ENCODE results near the gene PDCD6IP. TPM values are rescaled to one million over a fixed set of nuclear protein-coding genes. Genes with fewer than 3 reads are reported as not detected.
"Not testable (repeated sequence)": the region's sequence is repeated elsewhere in the genome, so short reads cannot be mapped to it uniquely, and the experiment has no call there.

The PDCD6IP gene
- total RNA-seq, 2 donors from 2014 or later, result 165 to 251 TPM

GRCh38 chr3:33777996-33778395 lies 20.4 kb upstream of the PDCD6IP start:
- Histone ChIP-seq H3K27ac (no peak overlapping the region), H3K27me3 (replicated peaks; ENCODE audit: insufficient read depth) (no peaks in the 10 kb centered on the region), H3K36me3 (no peaks in the 10 kb centered on the region), H3K9me3 (no peaks in the 10 kb centered on the region), H3K4me1 (replicated peaks) (no peaks in the 10 kb centered on the region), H3K4me3 (no peak overlapping the region)
- TF ChIP-seq CTCF (IDR thresholded peaks at IDR 0.05) (no peak), POLR2AphosphoS5 (IDR thresholded peaks at IDR 0.05) (no peak), POLR2A (IDR thresholded peaks at IDR 0.05) (no peak)
- 94% methylated on average over 3 of the region's 3 CpGs for WGBS
- intact Hi-C loops (cut with DNase I), result no loop called here
- DNase-seq (ENCODE audit: low spot score), result no peak

GRCh38 chr3:33779751-33780150 lies 18.7 kb upstream of the PDCD6IP start:
- WGBS, result 46% methylated on average over 3 of the region's 3 CpGs
- intact Hi-C loops (cut with DNase I), result no loop called here

GRCh38 chr3:33781413-33781812 lies 17.0 kb upstream of the PDCD6IP start:
- intact Hi-C loops (cut with DNase I); H3K4me1 ChIP-seq (replicated peaks); H3K36me3 ChIP-seq; DNase-seq (ENCODE audit: low spot score); H3K27ac ChIP-seq; H3K27me3 ChIP-seq (replicated peaks; ENCODE audit: insufficient read depth); H3K4me3 ChIP-seq; H3K9me3 ChIP-seq: not testable (repeated sequence)
- 98% methylated on average over 6 of the region's 6 CpGs for WGBS

More at GRCh38 chr3:33779751-33780150, 18.7 kb upstream of the PDCD6IP start:
- H3K9me3 ChIP-seq, result no peaks in the 10 kb centered on the region
- no peak overlapping the region for H3K27ac ChIP-seq
- no peak for DNase-seq (ENCODE audit: low spot score)
- H3K27me3 ChIP-seq (replicated peaks; ENCODE audit: insufficient read depth), result no peaks in the 10 kb centered on the region
- no peaks in the 10 kb centered on the region for H3K4me1 ChIP-seq (replicated peaks)
- H3K4me3 ChIP-seq, result no peak overlapping the region
- no peaks in the 10 kb centered on the region for H3K36me3 ChIP-seq
- no peak for TF ChIP-seq POLR2AphosphoS5 (IDR thresholded peaks at IDR 0.05)
- TF ChIP-seq POLR2A (IDR thresholded peaks at IDR 0.05), result no peak
- TF ChIP-seq CTCF (IDR thresholded peaks at IDR 0.05), result no peak

GRCh38 chr3:33786565-33787327 lies 11.7 kb upstream of the PDCD6IP start:
- no peak for DNase-seq (ENCODE audit: low spot score)
- Histone ChIP-seq H3K27me3 (replicated peaks; ENCODE audit: insufficient read depth) (no peaks in the 10 kb centered on the region), H3K27ac (no peak overlapping the region), H3K9me3 (no peaks in the 10 kb centered on the region), H3K4me1 (replicated peaks) (no peaks in the 10 kb centered on the region), H3K4me3 (no peak overlapping the region), H3K36me3 (no peaks in the 10 kb centered on the region)
- WGBS, result 66% methylated on average over 7 of the region's 7 CpGs
- intact Hi-C loops (cut with DNase I), result loop anchor here (2.0 to 5.0 kb wide), 2 partner anchors 69 to 150 kb away; partner anchors contain the start of gene CLASP2
- TF ChIP-seq CTCF (IDR thresholded peaks at IDR 0.05) (no peak), POLR2A (IDR thresholded peaks at IDR 0.05) (no peak), POLR2AphosphoS5 (IDR thresholded peaks at IDR 0.05) (no peak)

GRCh38 chr3:33787328-33788009 lies 11.0 kb upstream of the PDCD6IP start:
- H3K9me3 ChIP-seq, result no peaks in the 10 kb centered on the region
- H3K4me3 ChIP-seq, result no peak overlapping the region
- intact Hi-C loops (cut with DNase I), result loop anchor here (2.0 to 5.0 kb wide), 2 partner anchors 70 to 151 kb away; partner anchors contain the start of gene CLASP2
- no peak overlapping the region for H3K27ac ChIP-seq
- no peaks in the 10 kb centered on the region for H3K4me1 ChIP-seq (replicated peaks)
- 8% methylated on average over 15 of the region's 15 CpGs for WGBS
- H3K27me3 ChIP-seq (replicated peaks; ENCODE audit: insufficient read depth), result no peaks in the 10 kb centered on the region
- H3K36me3 ChIP-seq, result no peaks in the 10 kb centered on the region
- DNase-seq (ENCODE audit: low spot score), result peak; percentile 79
- TF ChIP-seq POLR2A (IDR thresholded peaks at IDR 0.05), result no peak
- TF ChIP-seq CTCF (IDR thresholded peaks at IDR 0.05), result peak in 3 of 4 experiments; percentile 65 to 67 (median 66)
- peak; percentile 69 for TF ChIP-seq POLR2AphosphoS5 (IDR thresholded peaks at IDR 0.05)

All from prostate gland (tissue), 2 donors.